Measurements from ENCODE around the gene MYOT.
"Not testable (repeated sequence)": the region's sequence is repeated elsewhere in the genome, so short reads cannot be mapped to it uniquely, and the experiment has no call there.

MYOT gene

DNA sequence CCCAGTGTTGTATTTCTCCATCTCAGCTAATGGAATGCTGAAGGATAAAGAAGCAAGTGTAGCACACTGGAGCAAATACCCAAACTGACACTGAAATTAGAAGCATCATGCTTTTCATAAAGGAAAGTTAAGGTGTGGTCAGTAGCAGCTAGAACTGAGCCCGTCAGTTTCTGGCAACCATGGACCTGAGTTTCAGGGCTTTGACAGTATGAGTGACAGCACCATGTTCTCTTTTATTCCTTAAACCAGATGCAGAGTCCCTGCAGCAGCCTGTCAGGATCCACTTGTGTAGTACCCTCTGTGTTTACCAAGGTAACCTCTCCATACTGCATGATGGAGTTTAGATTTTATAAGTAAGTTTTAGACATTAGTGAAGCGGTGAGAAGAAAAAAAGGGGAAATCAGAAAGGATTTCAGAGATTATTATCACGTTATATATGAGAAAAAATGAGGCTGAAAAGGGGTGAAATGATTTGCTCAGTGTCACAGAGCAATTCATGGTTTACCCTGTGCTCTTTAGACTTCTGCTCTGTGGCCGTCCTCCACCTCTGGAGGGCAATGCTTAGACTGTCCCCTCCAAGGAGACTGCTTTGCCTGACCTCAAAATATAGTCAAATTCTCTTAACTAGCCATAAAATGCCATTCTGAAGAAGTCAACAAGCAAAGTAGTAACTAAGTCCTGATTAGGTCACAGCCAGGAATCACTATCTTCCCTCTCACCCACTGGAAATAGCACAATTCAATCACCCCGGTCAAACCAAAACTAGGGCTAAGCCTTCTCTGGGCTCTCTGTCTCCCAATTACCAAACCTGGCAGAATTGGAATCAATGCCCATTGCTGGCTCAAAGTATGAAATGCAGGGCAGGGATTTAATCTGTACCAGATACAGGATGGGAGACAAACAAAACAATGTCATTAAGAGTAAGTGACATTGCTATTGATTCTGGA, 10.5 kb upstream of the MYOT start:
- no peak for DNase-seq

GRCh38 chr5:137858223-137858916, 9.3 kb upstream of the MYOT start:
- DNase-seq, result no peak

- no peak for DNase-seq
These were observed 8.7 kb upstream of the MYOT start for GRCh38 chr5:137858954-137859353.

DNA sequence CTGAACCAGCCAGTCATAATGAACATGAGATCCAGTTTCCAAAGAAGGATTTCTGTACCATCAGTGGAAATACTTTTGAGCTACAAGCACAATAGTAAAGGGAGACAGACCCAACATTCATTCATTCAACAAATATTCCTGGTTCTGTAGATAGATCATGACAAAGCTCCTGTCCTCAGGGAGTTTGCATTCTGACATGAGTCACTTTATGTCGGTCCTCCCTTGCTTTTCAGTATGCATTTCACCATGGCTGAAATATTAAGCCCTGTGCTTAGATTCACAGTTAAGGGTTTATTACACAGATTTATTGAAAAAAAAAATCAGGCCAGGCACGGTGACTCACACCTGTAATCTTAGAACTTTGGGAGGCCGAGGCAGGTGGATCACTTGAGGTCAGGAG, 5.4 kb upstream of the MYOT start:
- DNase-seq, result no peak

DNA sequence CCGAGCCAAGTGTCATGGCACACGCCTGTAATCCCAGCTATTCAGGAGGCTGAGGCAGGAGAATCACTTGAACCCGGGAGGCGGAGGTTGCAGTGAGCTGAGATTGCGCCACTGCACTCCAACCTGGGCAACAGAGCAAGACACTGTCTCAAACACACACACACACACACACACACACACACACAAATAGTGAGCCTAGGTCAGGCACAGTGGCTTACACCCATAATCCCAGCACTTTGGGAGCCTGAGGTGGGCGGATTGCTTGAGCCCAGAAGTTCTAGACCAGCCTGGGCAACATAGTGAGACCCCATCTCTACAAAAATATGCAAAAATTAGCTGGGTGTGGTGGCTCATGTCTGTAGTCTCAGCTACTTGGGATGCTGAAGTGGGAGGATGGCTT, 4.0 kb upstream of the MYOT start:
- DNase-seq, result not testable (repeated sequence)

DNA sequence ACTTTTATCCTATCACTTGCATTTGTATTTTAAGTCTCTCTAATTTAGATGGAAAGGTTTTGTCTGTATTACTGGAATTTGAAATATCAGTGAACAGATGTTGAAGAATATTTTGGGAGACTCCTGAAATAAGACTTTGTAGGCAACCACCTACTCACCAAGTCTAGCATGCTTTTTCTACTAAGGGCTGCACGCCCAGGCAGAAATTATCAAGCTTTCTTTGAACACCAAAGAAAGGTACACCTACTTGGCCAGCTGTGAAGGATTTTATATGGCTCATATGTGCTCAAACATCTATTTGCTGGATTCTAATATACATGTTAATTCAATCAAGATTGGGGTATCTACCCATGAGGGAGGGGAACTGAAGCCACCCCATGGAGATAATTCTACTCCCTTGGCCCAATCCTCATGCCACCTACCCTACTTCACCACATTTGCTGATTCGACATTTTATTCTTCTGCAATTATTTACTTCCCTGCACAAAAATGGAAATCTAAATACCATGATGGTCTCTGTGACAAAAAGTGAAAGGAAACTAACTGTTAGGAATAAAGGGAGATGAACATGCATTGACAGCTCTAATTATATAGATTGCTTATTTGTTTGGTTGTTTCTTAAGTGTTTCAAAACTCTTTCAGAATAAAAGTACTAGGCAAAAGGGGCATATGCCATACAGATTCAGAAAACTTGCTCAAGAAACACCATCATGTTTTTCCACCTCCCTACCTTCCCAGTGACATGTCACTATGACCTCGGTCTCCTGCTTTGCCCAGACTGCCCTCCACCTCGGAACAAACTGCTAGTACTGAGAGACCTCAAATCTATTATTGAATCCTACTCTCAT, 895 bp upstream of the MYOT start:
- no peak for DNase-seq

DNA sequence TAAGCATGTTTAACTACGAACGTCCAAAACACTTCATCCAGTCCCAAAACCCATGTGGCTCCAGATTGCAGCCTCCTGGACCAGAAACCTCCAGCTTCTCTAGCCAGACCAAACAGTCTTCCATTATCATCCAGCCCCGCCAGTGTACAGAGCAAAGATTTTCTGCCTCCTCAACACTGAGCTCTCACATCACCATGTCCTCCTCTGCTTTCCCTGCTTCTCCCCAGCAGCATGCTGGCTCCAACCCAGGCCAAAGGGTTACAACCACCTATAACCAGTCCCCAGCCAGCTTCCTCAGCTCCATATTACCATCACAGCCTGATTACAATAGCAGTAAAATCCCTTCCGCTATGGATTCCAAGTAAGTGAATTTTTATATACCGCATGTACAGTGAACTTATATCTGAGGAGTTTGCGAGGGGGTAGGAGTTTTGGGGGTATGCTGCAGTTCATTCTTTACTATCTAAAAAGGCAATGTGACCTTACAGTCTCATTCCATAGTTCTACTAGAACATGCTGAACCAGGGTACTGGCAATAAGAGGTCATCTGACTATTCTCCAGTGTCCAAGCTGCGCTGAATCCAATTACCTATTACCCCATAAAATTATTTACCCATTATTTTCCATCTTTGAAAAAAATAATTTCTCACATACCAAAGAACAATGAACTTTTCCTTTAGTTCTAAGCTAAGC, 3.1 kb downstream of the MYOT start:
- DNase-seq, result no peak

- no peak for DNase-seq
These were observed 3.9 kb downstream of the MYOT start for GRCh38 chr5:137871571-137871970.

DNA sequence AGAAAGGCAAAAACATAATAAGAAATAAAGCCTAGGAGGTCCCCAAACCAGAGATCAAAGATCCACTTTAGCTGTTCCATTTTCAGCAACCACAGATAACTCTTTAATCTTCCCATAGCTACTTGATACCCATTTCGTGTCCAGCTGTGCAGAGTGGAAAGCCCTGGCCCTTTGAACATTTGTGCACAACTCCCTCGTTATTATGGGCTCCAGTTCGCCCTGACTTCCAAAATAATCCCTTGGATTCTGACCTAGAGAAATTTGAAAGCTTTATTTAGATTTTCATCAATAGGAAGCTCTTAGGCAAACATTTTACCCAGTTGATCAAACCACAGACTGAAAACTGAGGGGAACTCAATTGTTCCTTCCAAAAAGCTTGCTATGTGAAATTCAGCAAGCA, 4.8 kb downstream of the MYOT start:
- no peak for DNase-seq

DNA sequence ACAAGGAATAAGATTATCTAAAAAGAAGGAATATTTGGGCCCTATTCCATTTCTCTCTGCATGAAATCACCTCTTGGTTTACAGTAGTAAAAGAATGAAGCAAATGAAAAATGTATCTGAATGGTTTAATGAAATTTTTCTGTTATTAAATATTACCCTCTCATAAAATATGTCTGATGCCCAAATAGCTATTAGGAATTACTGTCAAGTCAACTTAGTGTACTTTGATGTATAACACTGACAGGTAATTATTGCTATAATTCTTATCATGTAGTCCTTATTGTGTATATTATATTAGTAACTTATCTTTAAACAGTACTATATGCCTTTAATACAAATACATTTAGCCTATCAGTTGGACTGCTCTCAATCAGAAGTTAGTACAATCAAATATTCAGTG, 8.4 kb downstream of the MYOT start:
- no peak for DNase-seq

- no peak for DNase-seq
These were observed 12.7 kb downstream of the MYOT start for GRCh38 chr5:137880313-137880712.

- no peak for DNase-seq
These were observed 20.2 kb downstream of the MYOT start for GRCh38 chr5:137887831-137888230.

DNA sequence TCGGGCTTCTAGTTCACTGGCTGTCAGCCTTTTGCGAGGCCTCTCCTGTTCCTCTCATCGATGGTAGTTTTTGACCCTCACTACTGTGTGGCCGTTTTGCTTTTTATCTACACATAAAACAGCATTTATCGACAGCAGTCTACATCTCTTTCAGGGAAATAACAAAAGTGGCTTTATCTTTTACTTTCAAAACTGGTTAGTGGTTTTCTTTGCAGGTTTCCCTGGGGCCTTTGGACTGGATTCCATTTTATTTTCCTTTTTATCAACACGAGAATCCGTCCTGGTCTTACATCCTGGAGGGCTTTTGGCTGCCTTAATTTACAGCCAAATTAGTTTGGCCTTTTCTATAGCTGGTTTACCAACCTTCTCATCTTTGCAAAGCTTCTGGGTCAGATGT, 20.8 kb downstream of the MYOT start:
- no peak for DNase-seq

GRCh38 chr5:137888863-137889759, 21.5 kb downstream of the MYOT start, which contains the start of gene PKD2L2:
Gene PKD2L2, plus strand, starts transcription at chr5:137889457. Its CDS starts 35 bp downstream, at chr5:137889492.
- no peak for DNase-seq

GRCh38 chr5:137890845-137891244, 23.2 kb downstream of the MYOT start:
- no peak for DNase-seq

DNA sequence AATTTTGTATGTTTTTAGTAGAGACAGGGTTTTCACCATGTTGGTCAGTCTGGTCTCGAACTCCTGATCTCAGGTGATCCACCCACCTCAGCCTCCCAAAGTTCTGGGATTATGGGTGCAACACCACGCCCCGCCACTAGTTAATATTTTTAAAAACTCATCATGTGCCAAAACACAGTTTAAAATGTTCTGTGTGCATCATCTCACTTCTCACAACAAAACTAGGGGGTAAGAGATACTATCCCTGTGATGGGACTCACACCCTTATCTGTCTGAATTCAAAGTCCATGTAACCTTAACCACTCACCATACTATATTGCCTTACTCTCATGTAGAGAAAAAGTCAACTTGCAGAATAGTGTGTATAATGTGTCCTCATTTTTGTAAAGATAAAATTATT, 24.2 kb downstream of the MYOT start:
- no peak for DNase-seq

DNA sequence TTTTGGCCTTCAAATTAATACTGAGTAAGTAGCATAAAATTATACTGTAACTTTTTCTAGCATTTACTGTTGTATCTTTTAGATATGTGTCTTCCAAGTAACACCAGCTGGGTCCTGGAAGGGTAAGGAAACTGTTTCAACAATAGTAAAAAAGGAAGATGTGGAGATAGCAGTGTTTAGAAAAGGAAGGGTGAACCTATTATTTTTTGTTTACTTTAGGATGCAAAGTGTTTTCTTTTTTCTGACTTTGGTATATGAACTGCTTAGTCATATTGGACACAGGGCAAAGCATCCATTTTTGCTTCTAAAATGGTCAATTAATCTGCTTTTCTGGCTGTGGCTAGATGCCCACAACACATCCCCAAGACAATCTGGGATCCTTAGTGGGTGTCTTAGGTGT, 26.9 kb downstream of the MYOT start:
- DNase-seq, result no peak

DNA sequence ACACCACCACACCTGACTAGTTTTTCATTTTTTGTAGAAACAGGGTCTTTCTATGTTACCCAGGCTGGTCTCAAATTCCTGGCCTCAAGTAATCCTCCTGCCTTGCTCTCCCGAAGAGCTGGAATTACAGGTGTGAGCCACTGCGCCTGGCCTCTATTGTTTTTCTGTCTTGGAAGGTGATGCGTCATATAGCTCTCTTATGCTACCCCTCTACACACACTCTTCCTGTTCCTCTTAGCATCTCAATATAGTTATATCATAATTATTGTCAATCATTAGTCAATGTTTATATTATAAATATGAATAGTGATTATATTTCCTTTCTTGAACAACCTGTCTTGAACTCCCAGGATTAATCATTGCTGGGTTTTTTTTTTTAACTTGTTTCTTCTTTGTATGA, 28.9 kb downstream of the MYOT start:
- no peak for DNase-seq

DNA sequence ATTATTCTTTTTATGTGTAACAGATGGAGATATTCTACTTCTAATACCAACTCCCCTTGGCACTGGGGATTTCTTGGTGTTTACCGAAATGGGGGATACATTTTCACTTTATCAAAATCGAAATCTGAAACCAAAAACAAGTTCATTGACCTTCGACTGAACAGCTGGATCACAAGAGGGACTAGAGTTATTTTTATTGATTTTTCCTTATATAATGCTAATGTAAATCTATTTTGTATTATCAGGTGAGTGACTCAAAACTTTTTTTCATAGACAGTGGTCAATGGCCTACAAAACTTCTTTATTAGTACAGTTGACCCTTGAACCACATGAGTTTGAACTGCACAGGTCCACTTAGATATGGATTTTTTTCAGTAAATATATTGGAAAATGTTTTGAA, 31.8 kb downstream of the MYOT start:
- no peak for DNase-seq

GRCh38 chr5:137901011-137901817, 33.6 kb downstream of the MYOT start:
- no peak for DNase-seq
